B cell (primary cell): ENCODE data around the gene SPACA5. TPM values are rescaled to one million over a fixed set of nuclear protein-coding genes. Genes with fewer than 3 reads are reported as not detected.
"Not testable (repeated sequence)": the region's sequence is repeated elsewhere in the genome, so short reads cannot be mapped to it uniquely, and the experiment has no call there.

ENCODE experiments used
- ATAC-seq: fragments of 200-7000 bp; cut with Tn5 transposase; one replicate; pipeline ENCODE4 v1.10.0; 2021; ENCODE audit warnings: low read depth, mild to moderate bottlenecking, moderate number of reproducible peaks, moderate library complexity
- CTCF ChIA-PET: fragments of 350-600 bp; sonication (Branson Sonifier 250); formaldehyde crosslinking; loops from one replicate; lab custom pipeline; 2021; ENCODE audit warnings: antibody characterized with exemption, inconsistent platforms; lab: Charles Lee
- POLR2A ChIA-PET: fragments of 350-600 bp; sonication (Branson Sonifier 250); formaldehyde crosslinking; loops from one replicate; lab custom pipeline; 2021; ENCODE audit warnings: antibody characterized with exemption; lab: Charles Lee
- DNase-seq: peaks from one replicate; pipeline ENCODE4 v3.0.0; 2013
- H2AFZ ChIP-seq: 2 replicates; pipeline ENCODE4 v1.6.1; 2012; ENCODE audit warnings: mild to moderate bottlenecking, low read depth, low read length; ENCODE audit not compliant: insufficient read depth, poor library complexity, severe bottlenecking
- H3K27ac ChIP-seq, 2 donors: 1 replicate in 1 of 2; 2 replicates in 1 of 2; pipeline ENCODE4 v1.5.1; 2012 to 2013; ENCODE audit warnings: low read length in 2 of 2, mild to moderate bottlenecking in 2 of 2, moderate library complexity in 1 of 2
- H3K27me3 ChIP-seq, 4 experiments: fragments of 200-600 bp in 1 of 4; sonication (generic) in 1 of 4; replicated peaks in 1 of 4; 1 replicate in 2 of 4; 2 replicates in 2 of 4; pipeline versions ENCODE4 v1.6.1 to v1.7.0; 2013 to 2016; ENCODE audit warnings: low read length in 3 of 4, mild to moderate bottlenecking in 2 of 4, mixed read lengths in 1 of 4, moderate library complexity in 1 of 4; ENCODE audit not compliant: insufficient read depth in 4 of 4, control insufficient read depth in 3 of 4; ENCODE audit errors: control extremely low read depth in 1 of 4
- H3K36me3 ChIP-seq, 2 experiments: replicated peaks in 1 of 2; 1 replicate in 1 of 2; 2 replicates in 1 of 2; pipeline versions ENCODE4 v1.6.1 to v1.7.1; 2013; ENCODE audit warnings: low read length in 1 of 2; ENCODE audit not compliant: insufficient read depth in 2 of 2, control insufficient read depth in 1 of 2; ENCODE audit errors: control extremely low read depth in 1 of 2, extremely low read depth in 1 of 2
- H3K4me1 ChIP-seq, 2 donors: fragments of 200-600 bp in 1 of 2; sonication (generic) in 1 of 2; 1 replicate in 1 of 2; 2 replicates in 1 of 2; pipeline versions ENCODE4 v1.5.1 to v1.6.1; 2013 to 2017; ENCODE audit warnings: low read length in 2 of 2; ENCODE audit not compliant: control insufficient read depth in 2 of 2, insufficient read depth in 2 of 2
- H3K4me2 ChIP-seq: replicated peaks from 2 replicates; pipeline ENCODE3; 2012; ENCODE audit warnings: mild to moderate bottlenecking, low read depth, low read length; ENCODE audit not compliant: poor library complexity, severe bottlenecking
- H3K4me3 ChIP-seq, 5 experiments: fragments of 200-600 bp in 1 of 5; sonication (generic) in 1 of 5; 1 replicate in 3 of 5; 2 replicates in 2 of 5; pipeline versions ENCODE4 v1.5.1 to v1.7.0; 2011 to 2016; ENCODE audit warnings: low read length in 4 of 5, mild to moderate bottlenecking in 4 of 5, low read depth in 2 of 5, control low read depth in 1 of 5, moderate library complexity in 1 of 5; ENCODE audit not compliant: insufficient read depth in 1 of 5; ENCODE audit errors: control extremely low read depth in 1 of 5, extremely low read depth in 1 of 5
- H3K79me2 ChIP-seq: fragments of 200-600 bp; sonication (generic); one replicate; pipeline ENCODE4 v1.6.0; 2016; ENCODE audit warnings: low read length; ENCODE audit not compliant: control insufficient read depth, insufficient read depth
- H3K9ac ChIP-seq: fragments of 200-600 bp; sonication (generic); 2 replicates; pipeline ENCODE4 v1.6.1; 2017; ENCODE audit warnings: mild to moderate bottlenecking, low read length, moderate library complexity
- H3K9me3 ChIP-seq, 3 donors: one replicate each; pipeline versions ENCODE4 v1.6.1 to v1.7.1; 2013; ENCODE audit warnings: low read length in 2 of 3; ENCODE audit not compliant: control insufficient read depth in 2 of 3, insufficient read depth in 1 of 3; ENCODE audit errors: control extremely low read depth in 1 of 3
- H4K20me1 ChIP-seq: 2 replicates; pipeline ENCODE4 v1.6.0; 2012; ENCODE audit warnings: mild to moderate bottlenecking, low read length; ENCODE audit not compliant: insufficient read depth, control insufficient read depth, poor library complexity, severe bottlenecking
- H3K27ac Mint-ChIP-seq: one replicate; pipeline ENCODE4 v1.8.0; 2021; ENCODE audit warnings: mixed read lengths
- H3K27me3 Mint-ChIP-seq: one replicate; pipeline ENCODE4 v1.8.0; 2021; ENCODE audit warnings: mixed read lengths
- H3K4me1 Mint-ChIP-seq: one replicate; pipeline ENCODE4 v1.8.0; 2021; ENCODE audit warnings: mixed read lengths
- H3K4me3 Mint-ChIP-seq: one replicate; pipeline ENCODE4 v1.8.0; 2021; ENCODE audit warnings: mixed read lengths
- H3K9me3 Mint-ChIP-seq: one replicate; pipeline ENCODE4 v1.8.0; 2022; ENCODE audit warnings: mixed read lengths; ENCODE audit not compliant: insufficient read depth
- CTCF ChIP-seq: fragments of 200-600 bp; IDR thresholded peaks from one replicate; pipeline ENCODE4 v1.8.0; 2022; ENCODE audit warnings: antibody characterized with exemption, mild to moderate bottlenecking
- EZH2 ChIP-seq: IDR thresholded peaks from 2 replicates; pipeline ENCODE4 v1.6.1; 2012; ENCODE audit warnings: borderline replicate concordance, low read depth, mild to moderate bottlenecking, moderate library complexity, low read length; ENCODE audit not compliant: insufficient read depth, poor library complexity, severe bottlenecking
- WGBS: methylation state at CpG from one replicate; pipeline ENCODE4 v1.1.5; 2013; ENCODE audit warnings: missing lambda C conversion rate; ENCODE audit not compliant: insufficient coverage; 5-methylcytosine and 5-hydroxymethylcytosine counted together
- intact Hi-C: fragments of 100-400 bp; cut with micrococcal nuclease; formaldehyde crosslinking; loops from one replicate; pipeline ENCODE4 v1.10.0; 2022
- polyA plus RNA-seq: library from polyadenylated mRNA; depleted of rRNA; stranded (reverse); fragments of >200 nt; gene quantifications from 2 replicates; pipeline ENCODE4 v1.2.3, GENCODE V29; 2012
- total RNA-seq, 2 donors: library from RNA; stranded (reverse); fragments of 120-200 nt in 1 of 2; gene quantifications; 1 replicate in 1 of 2; 2 replicates in 1 of 2; pipeline versions ENCODE4 v1.2.3 to v1.2.4, GENCODE V29; 2013 to 2022

The SPACA5 gene
- total and polyA plus RNA-seq, 2 donors (not counting 1 experiment from before 2014, with no cell fraction given), result not detected

GRCh38 chrX:48028091-48028490 lies 21.3 kb downstream of the SPACA5 start:
- H3K9ac ChIP-seq, result no peak overlapping the region
- no peak overlapping the region for H2AFZ ChIP-seq
- no peaks in the 10 kb centered on the region for H3K9me3 ChIP-seq
- H3K27ac ChIP-seq, result no peak overlapping the region
- 93% methylated on average over 6 of the region's 8 CpGs for WGBS
- H3K36me3 ChIP-seq, result no peaks in the 10 kb centered on the region
- TF ChIP-seq CTCF (no peak), EZH2 (no peak)
- ATAC-seq, result no peak
- POLR2A ChIA-PET, result no interaction called here
- Mint-ChIP-seq H3K27me3 (no peaks in the 10 kb centered on the region), H3K4me3 (no peak overlapping the region), H3K9me3 (no peaks in the 10 kb centered on the region), H3K27ac (no peak overlapping the region), H3K4me1 (no peaks in the 10 kb centered on the region)
- CTCF ChIA-PET, result no interaction called here
- no peak overlapping the region for H3K4me3 ChIP-seq
- intact Hi-C loops, result no loop called here
- peaks cover 0 to 2% of the 10 kb centered on the region in 2 donors for H3K4me1 ChIP-seq
- H3K4me2 ChIP-seq, result no peak overlapping the region
- no peaks in the 10 kb centered on the region for H4K20me1 ChIP-seq
- H3K27me3 ChIP-seq, result no peaks in the 10 kb centered on the region
- no peaks in the 10 kb centered on the region for H3K79me2 ChIP-seq
- DNase-seq, result no peak

- H3K27ac ChIP-seq, result no peak overlapping the region
- H3K4me1 ChIP-seq, result peaks cover 0 to 2% of the 10 kb centered on the region in 2 donors
- no peak overlapping the region for H3K4me2 ChIP-seq
- DNase-seq, result no peak
- no peaks in the 10 kb centered on the region for H3K27me3 Mint-ChIP-seq
- POLR2A ChIA-PET, result no interaction called here
- H2AFZ ChIP-seq, result no peak overlapping the region
- no peaks in the 10 kb centered on the region for H3K9me3 ChIP-seq
- H3K4me3 ChIP-seq, result no peak overlapping the region
- no peak for ATAC-seq
- H3K4me3 Mint-ChIP-seq, result no peak overlapping the region
- 93% methylated on average over 6 of the region's 10 CpGs for WGBS
- no peaks in the 10 kb centered on the region for H3K79me2 ChIP-seq
- H4K20me1 ChIP-seq, result no peaks in the 10 kb centered on the region
- no peaks in the 10 kb centered on the region for H3K36me3 ChIP-seq
- intact Hi-C loops, result no loop called here
- TF ChIP-seq EZH2 (no peak), CTCF (no peak)
- no peak overlapping the region for H3K9ac ChIP-seq
- no peaks in the 10 kb centered on the region for H3K27me3 ChIP-seq
- no peak overlapping the region for H3K27ac Mint-ChIP-seq
- no peaks in the 10 kb centered on the region for H3K4me1 Mint-ChIP-seq
- CTCF ChIA-PET, result no interaction called here
- no peaks in the 10 kb centered on the region for H3K9me3 Mint-ChIP-seq
Measured at GRCh38 chrX:48030237-48030636, 23.4 kb downstream of the SPACA5 start.

DNA sequence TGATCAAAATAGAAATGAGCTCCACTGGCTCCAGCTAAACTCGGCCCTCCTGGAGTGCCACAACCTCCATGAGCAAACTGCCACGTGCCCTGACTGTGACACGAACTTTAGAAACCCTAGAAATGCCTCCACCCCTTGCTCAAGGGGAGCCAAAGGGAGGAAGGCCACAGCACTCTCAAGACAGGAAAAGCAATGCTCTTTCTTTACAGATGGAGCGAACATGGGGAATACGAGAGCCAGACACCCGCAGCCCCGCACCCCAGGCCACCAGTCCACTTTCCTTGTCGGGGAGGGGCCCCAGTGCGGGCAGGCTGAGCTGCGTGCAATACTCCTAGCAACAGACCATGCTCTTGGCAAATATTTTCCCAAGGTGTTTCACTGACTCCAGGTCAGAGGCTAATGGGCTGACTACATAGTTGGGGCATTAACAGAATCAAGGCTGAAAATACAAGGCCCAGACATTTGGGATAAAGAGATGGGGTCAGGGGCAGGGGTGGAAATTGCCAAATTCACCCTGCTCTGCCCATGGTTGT lies 23.9 kb downstream of the SPACA5 start:
- H3K4me3 ChIP-seq, POLR2A ChIA-PET, H3K4me1 Mint-ChIP-seq, DNase-seq, H3K27me3 ChIP-seq, H3K9ac ChIP-seq, H3K79me2 ChIP-seq, H3K9me3 ChIP-seq, ATAC-seq, H2AFZ ChIP-seq, H3K4me2 ChIP-seq, H3K27ac ChIP-seq, intact Hi-C loops, H3K4me1 ChIP-seq, H3K27ac Mint-ChIP-seq, H4K20me1 ChIP-seq, H3K9me3 Mint-ChIP-seq, CTCF ChIA-PET, H3K4me3 Mint-ChIP-seq, H3K36me3 ChIP-seq, H3K27me3 Mint-ChIP-seq: not testable (repeated sequence)
- 94% methylated on average over 3 of the region's 10 CpGs for WGBS
